Upper lobe of left lung (tissue), 6 donors: ENCODE measurements around the gene ARPC1A. TPM values are rescaled to one million over a fixed set of nuclear protein-coding genes. Genes with fewer than 3 reads are reported as not detected.
"Not testable (repeated sequence)": the region's sequence is repeated elsewhere in the genome, so short reads cannot be mapped to it uniquely, and the experiment has no call there.

ENCODE experiments used
- ATAC-seq, 2 donors: fragments of 200-7000 bp; cut with Tn5 transposase; one replicate each; pipeline ENCODE4 v1.9.1; 2022; ENCODE audit warnings: mild to moderate bottlenecking in 2 of 2, moderate library complexity in 2 of 2; ENCODE audit not compliant: low FRiP score in 2 of 2
- DNase-seq, 2 donors: peaks; one replicate each; pipeline ENCODE4 v3.0.0-alpha.2; 2019 to 2020
- H3K27ac ChIP-seq, 4 donors: fragments of 200-600 bp; sonication (generic); one replicate each; pipeline ENCODE4 v1.5.1; 2016 to 2019
- H3K27me3 ChIP-seq, 4 donors: fragments of 200-600 bp; sonication (generic); one replicate each; pipeline ENCODE4 v1.5.1; 2017 to 2019
- H3K36me3 ChIP-seq, 4 donors: fragments of 200-600 bp; sonication (generic); one replicate each; pipeline ENCODE4 v1.5.1; 2016 to 2019
- H3K4me1 ChIP-seq, 4 donors: fragments of 200-600 bp; sonication (generic); one replicate each; pipeline ENCODE4 v1.5.1; 2018 to 2019
- H3K4me3 ChIP-seq, 4 donors: fragments of 200-600 bp; sonication (generic); one replicate each; pipeline ENCODE4 v1.5.1; 2017 to 2019; ENCODE audit warnings: mild to moderate bottlenecking in 2 of 4, moderate library complexity in 1 of 4
- H3K9me3 ChIP-seq, 4 donors: fragments of 200-600 bp; sonication (generic); one replicate each; pipeline ENCODE4 v1.5.1; 2018 to 2019
- CTCF ChIP-seq, 6 experiments: fragments of 450-650 bp in 4 of 6; fragments of 200-600 bp in 2 of 6; sonication (generic) in 2 of 6; IDR thresholded peaks; one replicate each; pipeline ENCODE4 v1.5.1; 2016 to 2019; ENCODE audit warnings: antibody characterized with exemption in 6 of 6
- EP300 ChIP-seq, 4 donors: sonication (generic); formaldehyde crosslinking; IDR thresholded peaks; one replicate each; pipeline ENCODE4 v1.5.1; 2017; ENCODE audit warnings: antibody characterized with exemption in 4 of 4, control low read depth in 2 of 4
- POLR2A ChIP-seq, 4 donors: fragments of 450-650 bp; IDR thresholded peaks; one replicate each; pipeline ENCODE4 v1.5.1; 2016 to 2017; ENCODE audit warnings: antibody characterized with exemption in 4 of 4, mild to moderate bottlenecking in 2 of 4
- POLR2AphosphoS5 ChIP-seq, 2 donors: sonication (generic); formaldehyde crosslinking; IDR thresholded peaks; one replicate each; pipeline ENCODE4 v1.5.1; 2017; ENCODE audit warnings: antibody characterized with exemption in 2 of 2
- WGBS, 2 donors: methylation state at CpG; one replicate each; pipeline ENCODE4 v1.1.5; 2017 to 2018; 5-methylcytosine and 5-hydroxymethylcytosine counted together
- total RNA-seq, 6 donors: library from RNA; depleted of rRNA in 4 of 6; stranded (reverse); fragments of >200 nt in 4 of 6; gene quantifications; one replicate each; pipeline versions ENCODE4 v1.1.0 to v1.2.1, GENCODE V29; 2016 to 2021
- donor health status: DM: no; HTN: no; CAD: no; lungs with moderate emphysema.
- donor health status: DM: no; HTN: yes; CAD: no; lungs with severe emphysema.

Gene ARPC1A
- total RNA-seq, 6 donors from 2014 or later, result 81.7 to 129 (median 122) TPM

DNA sequence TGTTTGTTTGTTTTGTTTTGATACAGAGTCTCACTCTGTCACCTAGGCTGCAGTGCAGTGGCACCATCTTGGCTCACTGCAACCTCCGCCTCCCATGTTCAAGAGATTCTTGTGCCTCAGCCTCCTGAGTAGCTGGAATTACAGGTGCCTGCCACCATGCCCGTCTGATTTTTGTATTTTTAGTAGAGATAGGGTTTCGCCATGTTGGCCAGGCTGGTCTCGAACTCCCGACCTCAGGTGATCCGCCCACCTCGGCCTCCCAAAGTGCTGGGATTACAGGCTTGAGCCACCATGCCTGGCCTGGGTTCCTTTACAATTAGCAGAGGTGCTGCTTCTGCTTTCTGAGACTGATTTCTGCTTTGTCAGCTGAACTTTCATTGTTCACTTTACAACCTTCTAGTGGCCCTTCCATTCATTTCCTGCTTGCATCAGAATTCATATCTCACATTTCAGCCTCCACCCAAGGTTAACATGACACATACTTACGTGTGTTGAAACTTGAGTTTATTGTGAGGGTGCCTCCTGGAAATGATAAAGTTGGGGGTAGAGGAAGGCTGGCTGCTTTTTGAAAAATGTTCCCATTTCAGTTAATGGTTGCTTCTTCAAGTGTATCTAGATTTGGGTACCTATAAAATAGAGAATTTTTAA, 4.7 kb downstream of the ARPC1A start:
- Histone ChIP-seq H3K27ac (peak overlapping the region in 3 of 4 donors; percentile 45 to 61 (median 51)), H3K36me3 (peaks cover 3 to 27% (median 16%) of the 10 kb centered on the region in 4 donors), H3K4me1 (peaks cover 44 to 61% (median 46%) of the 10 kb centered on the region in 4 donors)
- not testable (repeated sequence) for H3K27me3 ChIP-seq, H3K4me3 ChIP-seq, H3K9me3 ChIP-seq
- DNase-seq (peak in 1 of 2 donors; percentile 26), ATAC-seq (peak in 1 of 2 donors; percentile 35)
- 59 to 66% methylated on average over 8 of the region's 8 CpGs for WGBS, 2 donors
- TF ChIP-seq POLR2AphosphoS5 (IDR thresholded peaks at IDR 0.05), result peak in 1 of 2 donors; percentile 55

DNA sequence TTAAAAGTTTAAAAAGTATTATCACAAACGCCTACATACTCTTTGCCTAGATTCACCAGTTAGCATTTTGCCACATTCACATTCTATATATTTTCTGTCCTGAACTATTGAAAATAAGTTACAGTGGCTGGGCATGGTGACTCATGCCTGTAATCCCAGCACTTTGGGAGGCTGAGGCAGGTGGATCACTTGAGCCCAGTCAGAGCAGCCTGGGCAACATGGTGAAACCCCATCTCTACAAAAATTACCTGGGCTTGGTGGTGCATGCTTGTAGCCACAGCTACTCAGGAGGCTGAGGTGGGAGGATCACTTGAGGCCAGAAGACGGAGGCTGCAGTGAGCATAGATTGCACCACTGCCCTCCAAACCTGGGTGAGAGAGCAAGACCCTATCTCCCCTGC, 5.3 kb downstream of the ARPC1A start:
- TF ChIP-seq POLR2A (IDR thresholded peaks at IDR 0.05), result no peak
- TF ChIP-seq EP300 (IDR thresholded peaks at IDR 0.05), result no peak
- no peak for TF ChIP-seq CTCF (IDR thresholded peaks at IDR 0.05)
- TF ChIP-seq POLR2AphosphoS5 (IDR thresholded peaks at IDR 0.05), result no peak
- Histone ChIP-seq H3K27ac (peak overlapping the region in 3 of 4 donors; percentile 45 to 61 (median 51)), H3K9me3 (no peaks in the 10 kb centered on the region), H3K4me3 (no peak overlapping the region), H3K36me3 (peaks cover 3 to 32% (median 19%) of the 10 kb centered on the region in 4 donors), H3K27me3 (no peaks in the 10 kb centered on the region), H3K4me1 (peaks cover 44 to 61% (median 46%) of the 10 kb centered on the region in 4 donors)
- no peak for ATAC-seq
- DNase-seq, result no peak
- 85 to 93% methylated on average over 2 of the region's 2 CpGs for WGBS, 2 donors

DNA sequence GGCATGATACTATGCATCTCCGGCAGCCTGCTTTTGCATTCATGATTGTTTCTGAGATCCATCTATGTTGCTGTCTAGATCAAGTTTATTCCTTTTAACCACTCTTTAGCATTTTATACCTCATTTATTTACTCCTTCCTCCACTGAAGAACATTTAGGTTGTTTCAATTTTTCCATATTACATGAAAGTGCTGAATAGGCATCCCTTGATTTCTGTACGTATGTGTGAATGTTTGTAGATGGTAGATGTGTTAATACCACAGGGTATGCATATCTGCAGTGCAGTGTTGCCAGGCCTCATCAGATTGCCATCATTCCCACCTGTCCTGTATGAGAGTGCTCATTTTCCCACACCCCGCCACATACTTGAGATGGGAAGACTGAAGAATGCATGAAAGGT, 13.9 kb downstream of the ARPC1A start:
- Histone ChIP-seq H3K27ac (no peak overlapping the region), H3K27me3 (no peaks in the 10 kb centered on the region), H3K4me1 (no peaks in the 10 kb centered on the region), H3K9me3 (no peaks in the 10 kb centered on the region), H3K36me3 (peaks cover 36 to 95% (median 68%) of the 10 kb centered on the region in 4 donors), H3K4me3 (no peak overlapping the region)
- DNase-seq (no peak), ATAC-seq (no peak)
- WGBS, 2 donors, result 91 to 92% methylated on average over 3 of the region's 3 CpGs
- TF ChIP-seq POLR2A (IDR thresholded peaks at IDR 0.05) (no peak), POLR2AphosphoS5 (IDR thresholded peaks at IDR 0.05) (no peak), EP300 (IDR thresholded peaks at IDR 0.05) (no peak), CTCF (IDR thresholded peaks at IDR 0.05) (no peak)

- no peak for ATAC-seq
These were observed 15.0 kb downstream of the ARPC1A start for GRCh38 chr7:99340659-99341058.

More at GRCh38 chr7:99340659-99341058, 15.0 kb downstream of the ARPC1A start:
- WGBS, 2 donors, result 81 to 87% methylated on average over 3 of the region's 3 CpGs
- H3K27ac ChIP-seq, result no peak overlapping the region
- H3K4me3 ChIP-seq, result no peak overlapping the region
- H3K36me3 ChIP-seq, result peaks cover 35 to 93% (median 64%) of the 10 kb centered on the region in 4 donors
- H3K9me3 ChIP-seq, result no peaks in the 10 kb centered on the region
- no peaks in the 10 kb centered on the region for H3K4me1 ChIP-seq
- TF ChIP-seq POLR2A (IDR thresholded peaks at IDR 0.05), result no peak
- no peak for TF ChIP-seq POLR2AphosphoS5 (IDR thresholded peaks at IDR 0.05)
- no peak for TF ChIP-seq EP300 (IDR thresholded peaks at IDR 0.05)
- no peak for TF ChIP-seq CTCF (IDR thresholded peaks at IDR 0.05)
- no peaks in the 10 kb centered on the region for H3K27me3 ChIP-seq
- DNase-seq, result no peak
